WTC11 (cell line): ENCODE results near the gene SMAD5. TPM values are rescaled to one million over a fixed set of nuclear protein-coding genes. Genes with fewer than 3 reads are reported as not detected.

Experiments used
- ATAC-seq: fragments of 200-7000 bp; cut with Tn5 transposase; 2 replicates; pipeline ENCODE4 v1.10.0; 2021; ENCODE audit warnings: mild to moderate bottlenecking, moderate library complexity
- CTCF ChIA-PET: fragments of 300-600 bp; sonication (Branson Sonifier 250); formaldehyde crosslinking; loops from one replicate; lab custom pipeline; 2021; ENCODE audit warnings: antibody characterized with exemption; lab: Charles Lee
- POLR2A ChIA-PET: fragments of 350-600 bp; sonication (Branson Sonifier 250); formaldehyde crosslinking; loops from one replicate; lab custom pipeline; 2021; ENCODE audit warnings: antibody characterized with exemption; lab: Charles Lee
- DNase-seq: peaks from one replicate; pipeline ENCODE4 v3.0.0; 2021; ENCODE audit warnings: low spot score
- H3K27ac Mint-ChIP-seq: 2 replicates; pipeline ENCODE4 v1.8.0; 2021; ENCODE audit warnings: mixed read lengths
- H3K27me3 Mint-ChIP-seq: 2 replicates; pipeline ENCODE4 v1.8.0; 2021; ENCODE audit warnings: low read depth, mild to moderate bottlenecking, moderate library complexity, mixed read lengths
- H3K36me3 Mint-ChIP-seq: 2 replicates; pipeline ENCODE4 v1.8.0; 2021; ENCODE audit warnings: mixed read lengths
- H3K4me1 Mint-ChIP-seq: 2 replicates; pipeline ENCODE4 v1.8.0; 2022; ENCODE audit warnings: mixed read lengths
- H3K4me3 Mint-ChIP-seq: 2 replicates; pipeline ENCODE4 v1.8.0; 2021; ENCODE audit warnings: mild to moderate bottlenecking, moderate library complexity, mixed read lengths
- H3K9me3 Mint-ChIP-seq: 2 replicates; pipeline ENCODE4 v1.8.0; 2021; ENCODE audit warnings: mixed read lengths
- CBFB ChIP-seq: sonication (generic); formaldehyde crosslinking; IDR thresholded peaks from 2 replicates; pipeline ENCODE4 v1.8.1; 2022; ENCODE audit warnings: mild to moderate bottlenecking, low read depth, missing genetic modification reagents
- HMGA2 ChIP-seq: fragments of 250-450 bp; sonication (Bioruptor Pico); IDR thresholded peaks from 2 replicates; pipeline ENCODE4 v1.4.0; 2021; ENCODE audit warnings: mild to moderate bottlenecking, moderate library complexity
- IRF2 ChIP-seq: sonication (generic); formaldehyde crosslinking; IDR thresholded peaks from 2 replicates; pipeline ENCODE4 v1.8.0; 2022; ENCODE audit warnings: low read depth, missing genetic modification reagents, borderline replicate concordance
- KAT7 ChIP-seq: sonication (generic); formaldehyde crosslinking; IDR thresholded peaks from 2 replicates; pipeline ENCODE4 v1.8.1; 2023; ENCODE audit warnings: missing genetic modification reagents, mild to moderate bottlenecking, borderline replicate concordance
- MXD4 ChIP-seq: fragments of 250-450 bp; sonication (Bioruptor Pico); IDR thresholded peaks from 2 replicates; pipeline ENCODE4 v1.8.0; 2021; ENCODE audit warnings: mild to moderate bottlenecking, moderate library complexity, borderline replicate concordance
- NR2C2 ChIP-seq: sonication (generic); formaldehyde crosslinking; IDR thresholded peaks from 2 replicates; pipeline ENCODE4 v1.8.0; 2022; ENCODE audit warnings: mild to moderate bottlenecking, missing genetic modification reagents
- RORB ChIP-seq: fragments of 250-450 bp; sonication (Bioruptor Pico); IDR thresholded peaks from 2 replicates; pipeline ENCODE4 v1.9.0; 2021; ENCODE audit warnings: mild to moderate bottlenecking
- TEAD4 ChIP-seq: sonication (generic); formaldehyde crosslinking; IDR thresholded peaks from 2 replicates; pipeline ENCODE4 v1.8.0; 2022; ENCODE audit warnings: mild to moderate bottlenecking, missing genetic modification reagents
- ZNF219 ChIP-seq: sonication (generic); formaldehyde crosslinking; IDR thresholded peaks from 2 replicates; pipeline ENCODE4 v1.8.0; 2023; ENCODE audit warnings: missing genetic modification reagents, mild to moderate bottlenecking, borderline replicate concordance
- ZNF671 ChIP-seq: fragments of 250-450 bp; sonication (Bioruptor Pico); IDR thresholded peaks from 2 replicates; pipeline ENCODE4 v1.8.0; 2021; ENCODE audit warnings: mild to moderate bottlenecking
- total RNA-seq: library from RNA; stranded (reverse); gene quantifications from 3 replicates; pipeline ENCODE4 v1.2.3, GENCODE V29; 2021
- TF ChIP-seq, protein P1 (sequence below): sonication (generic); formaldehyde crosslinking; IDR thresholded peaks from 2 replicates; pipeline ENCODE4 v1.8.0; 2022; ENCODE audit warnings: mild to moderate bottlenecking, missing genetic modification reagents
- TF ChIP-seq, protein P2 (sequence below): fragments of 250-450 bp; sonication (Bioruptor Pico); IDR thresholded peaks from 2 replicates; pipeline ENCODE4 v1.9.0; 2021; ENCODE audit warnings: mild to moderate bottlenecking
- TF ChIP-seq, protein P3 (sequence below): fragments of 250-450 bp; sonication (Bioruptor Pico); conservative IDR thresholded peaks from 2 replicates; pipeline ENCODE4 v1.9.0; 2021; ENCODE audit warnings: mild to moderate bottlenecking
- TF ChIP-seq, protein P4 (sequence below): sonication (generic); formaldehyde crosslinking; IDR thresholded peaks from 2 replicates; pipeline ENCODE4 v1.8.0; 2022; ENCODE audit warnings: mild to moderate bottlenecking, missing genetic modification reagents
- TF ChIP-seq, protein P5 (sequence below): fragments of 250-450 bp; sonication (Bioruptor Pico); IDR thresholded peaks from 2 replicates; pipeline ENCODE4 v1.9.0; 2021; ENCODE audit warnings: mild to moderate bottlenecking
- TF ChIP-seq, protein P6 (sequence below): sonication (generic); formaldehyde crosslinking; IDR thresholded peaks from 2 replicates; pipeline ENCODE4 v1.8.0; 2022; ENCODE audit warnings: mild to moderate bottlenecking, missing genetic modification reagents
- TF ChIP-seq, protein P7 (sequence below): sonication (generic); formaldehyde crosslinking; IDR thresholded peaks from 2 replicates; pipeline ENCODE4 v1.8.0; 2023; ENCODE audit warnings: missing genetic modification reagents
- TF ChIP-seq, protein P8 (sequence below): fragments of 250-450 bp; sonication (Bioruptor Pico); IDR thresholded peaks from 2 replicates; pipeline ENCODE4 v1.9.0; 2021; ENCODE audit warnings: moderate library complexity, mild to moderate bottlenecking, inconsistent platforms, borderline replicate concordance

The SMAD5 gene
- total RNA-seq, 1 experiment from 2014 or later, result 65.2 TPM

DNA sequence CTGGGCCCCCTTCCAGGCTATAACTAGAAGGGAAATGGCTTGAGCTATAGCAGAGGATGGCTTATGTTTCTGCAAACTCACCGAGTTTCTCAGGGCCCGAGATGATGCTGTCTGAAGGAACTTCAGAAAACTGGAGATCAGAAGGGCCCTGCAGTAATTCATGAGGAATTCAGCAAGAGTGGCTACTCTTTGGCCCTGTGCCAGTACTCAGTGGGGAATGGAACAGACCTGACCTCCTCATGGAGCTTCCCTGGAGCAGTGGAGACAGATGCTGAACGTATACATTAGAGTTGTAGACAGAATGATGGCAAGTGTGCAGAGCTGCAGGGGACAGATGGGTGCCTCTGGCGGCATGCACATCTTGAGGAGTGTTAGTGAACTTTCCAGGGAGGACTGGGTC lies 77.6 kb downstream of the SMAD5 start:
- Mint-ChIP-seq H3K36me3 (peaks cover 3% of the 10 kb centered on the region; the same call in 1 of the 2 replicates), H3K4me1 (peaks cover 4% of the 10 kb centered on the region), H3K27me3 (peaks cover 77% of the 10 kb centered on the region), H3K27ac (no peak overlapping the region), H3K4me3 (no peak overlapping the region), H3K9me3 (peaks cover 7% of the 10 kb centered on the region; the same call in 1 of the 2 replicates)
- ATAC-seq, result no peak
- ChIA-PET CTCF (interaction anchor here (1.4 to 4.0 kb wide), 2 partner anchors 17 to 135 kb away, joined by 3 to 55 read pairs; partner anchors contain the start of gene SMIM32), POLR2A (no interaction called here)
- TF ChIP-seq CBFB (CRISPR knock-in tag), result no peak
- TF ChIP-seq, protein P1, sequence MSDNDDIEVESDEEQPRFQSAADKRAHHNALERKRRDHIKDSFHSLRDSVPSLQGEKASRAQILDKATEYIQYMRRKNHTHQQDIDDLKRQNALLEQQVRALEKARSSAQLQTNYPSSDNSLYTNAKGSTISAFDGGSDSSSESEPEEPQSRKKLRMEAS (CRISPR knock-in tag), result no peak
- no peak for TF ChIP-seq MXD4 (CRISPR knock-in tag)
- no peak for TF ChIP-seq TEAD4 (CRISPR knock-in tag)
- no peak for TF ChIP-seq ZNF671
- no peak for TF ChIP-seq RORB (CRISPR knock-in tag)
- TF ChIP-seq, protein P2, sequence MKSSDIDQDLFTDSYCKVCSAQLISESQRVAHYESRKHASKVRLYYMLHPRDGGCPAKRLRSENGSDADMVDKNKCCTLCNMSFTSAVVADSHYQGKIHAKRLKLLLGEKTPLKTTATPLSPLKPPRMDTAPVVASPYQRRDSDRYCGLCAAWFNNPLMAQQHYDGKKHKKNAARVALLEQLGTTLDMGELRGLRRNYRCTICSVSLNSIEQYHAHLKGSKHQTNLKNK (CRISPR knock-in tag), result no peak
- TF ChIP-seq, protein P3, sequence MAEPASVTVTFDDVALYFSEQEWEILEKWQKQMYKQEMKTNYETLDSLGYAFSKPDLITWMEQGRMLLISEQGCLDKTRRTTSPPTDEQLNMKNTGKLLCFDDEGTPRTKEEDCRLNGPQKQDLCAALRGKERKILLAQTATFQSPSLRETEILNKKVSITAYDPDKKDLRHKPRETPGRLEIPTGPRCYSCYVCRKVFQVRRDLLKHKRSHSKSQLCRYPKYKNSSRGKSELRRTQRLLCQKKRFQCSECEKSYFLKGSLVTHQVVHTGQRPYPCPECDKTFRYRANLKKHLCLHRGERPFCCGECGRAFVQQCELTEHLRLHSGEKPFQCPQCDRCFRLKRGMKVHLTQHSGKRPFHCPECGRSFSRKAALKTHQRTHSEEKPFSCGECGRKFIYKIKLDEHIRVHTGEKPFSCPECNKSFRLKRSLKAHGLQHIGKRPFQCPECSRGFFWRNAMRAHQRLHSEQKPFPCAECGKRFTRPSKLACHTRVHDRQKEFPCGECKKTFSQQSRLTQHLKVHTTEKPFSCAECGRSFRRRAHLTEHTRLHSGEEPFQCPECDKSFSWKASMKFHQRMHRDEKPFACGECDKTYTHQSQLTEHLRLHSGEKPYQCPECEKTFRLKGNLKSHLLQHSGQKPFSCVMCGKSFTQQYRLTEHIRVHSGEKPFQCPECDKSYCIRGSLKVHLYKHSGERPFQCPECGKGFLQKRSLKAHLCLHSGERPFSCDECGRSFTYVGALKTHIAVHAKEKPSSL (CRISPR knock-in tag), result no peak
- no peak for TF ChIP-seq IRF2 (CRISPR knock-in tag)
- TF ChIP-seq NR2C2, result no peak
- TF ChIP-seq, protein P4, sequence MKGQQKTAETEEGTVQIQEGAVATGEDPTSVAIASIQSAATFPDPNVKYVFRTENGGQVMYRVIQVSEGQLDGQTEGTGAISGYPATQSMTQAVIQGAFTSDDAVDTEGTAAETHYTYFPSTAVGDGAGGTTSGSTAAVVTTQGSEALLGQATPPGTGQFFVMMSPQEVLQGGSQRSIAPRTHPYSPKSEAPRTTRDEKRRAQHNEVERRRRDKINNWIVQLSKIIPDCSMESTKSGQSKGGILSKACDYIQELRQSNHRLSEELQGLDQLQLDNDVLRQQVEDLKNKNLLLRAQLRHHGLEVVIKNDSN, result no peak
- TF ChIP-seq, protein P5, sequence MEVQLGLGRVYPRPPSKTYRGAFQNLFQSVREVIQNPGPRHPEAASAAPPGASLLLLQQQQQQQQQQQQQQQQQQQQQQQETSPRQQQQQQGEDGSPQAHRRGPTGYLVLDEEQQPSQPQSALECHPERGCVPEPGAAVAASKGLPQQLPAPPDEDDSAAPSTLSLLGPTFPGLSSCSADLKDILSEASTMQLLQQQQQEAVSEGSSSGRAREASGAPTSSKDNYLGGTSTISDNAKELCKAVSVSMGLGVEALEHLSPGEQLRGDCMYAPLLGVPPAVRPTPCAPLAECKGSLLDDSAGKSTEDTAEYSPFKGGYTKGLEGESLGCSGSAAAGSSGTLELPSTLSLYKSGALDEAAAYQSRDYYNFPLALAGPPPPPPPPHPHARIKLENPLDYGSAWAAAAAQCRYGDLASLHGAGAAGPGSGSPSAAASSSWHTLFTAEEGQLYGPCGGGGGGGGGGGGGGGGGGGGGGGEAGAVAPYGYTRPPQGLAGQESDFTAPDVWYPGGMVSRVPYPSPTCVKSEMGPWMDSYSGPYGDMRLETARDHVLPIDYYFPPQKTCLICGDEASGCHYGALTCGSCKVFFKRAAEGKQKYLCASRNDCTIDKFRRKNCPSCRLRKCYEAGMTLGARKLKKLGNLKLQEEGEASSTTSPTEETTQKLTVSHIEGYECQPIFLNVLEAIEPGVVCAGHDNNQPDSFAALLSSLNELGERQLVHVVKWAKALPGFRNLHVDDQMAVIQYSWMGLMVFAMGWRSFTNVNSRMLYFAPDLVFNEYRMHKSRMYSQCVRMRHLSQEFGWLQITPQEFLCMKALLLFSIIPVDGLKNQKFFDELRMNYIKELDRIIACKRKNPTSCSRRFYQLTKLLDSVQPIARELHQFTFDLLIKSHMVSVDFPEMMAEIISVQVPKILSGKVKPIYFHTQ (CRISPR knock-in tag), result no peak
- no peak for TF ChIP-seq KAT7 (CRISPR knock-in tag)
- TF ChIP-seq, protein P6, sequence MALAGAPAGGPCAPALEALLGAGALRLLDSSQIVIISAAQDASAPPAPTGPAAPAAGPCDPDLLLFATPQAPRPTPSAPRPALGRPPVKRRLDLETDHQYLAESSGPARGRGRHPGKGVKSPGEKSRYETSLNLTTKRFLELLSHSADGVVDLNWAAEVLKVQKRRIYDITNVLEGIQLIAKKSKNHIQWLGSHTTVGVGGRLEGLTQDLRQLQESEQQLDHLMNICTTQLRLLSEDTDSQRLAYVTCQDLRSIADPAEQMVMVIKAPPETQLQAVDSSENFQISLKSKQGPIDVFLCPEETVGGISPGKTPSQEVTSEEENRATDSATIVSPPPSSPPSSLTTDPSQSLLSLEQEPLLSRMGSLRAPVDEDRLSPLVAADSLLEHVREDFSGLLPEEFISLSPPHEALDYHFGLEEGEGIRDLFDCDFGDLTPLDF, result no peak
- no peak for TF ChIP-seq HMGA2
- no peak for TF ChIP-seq ZNF219 (CRISPR knock-in tag)
- TF ChIP-seq, protein P7, sequence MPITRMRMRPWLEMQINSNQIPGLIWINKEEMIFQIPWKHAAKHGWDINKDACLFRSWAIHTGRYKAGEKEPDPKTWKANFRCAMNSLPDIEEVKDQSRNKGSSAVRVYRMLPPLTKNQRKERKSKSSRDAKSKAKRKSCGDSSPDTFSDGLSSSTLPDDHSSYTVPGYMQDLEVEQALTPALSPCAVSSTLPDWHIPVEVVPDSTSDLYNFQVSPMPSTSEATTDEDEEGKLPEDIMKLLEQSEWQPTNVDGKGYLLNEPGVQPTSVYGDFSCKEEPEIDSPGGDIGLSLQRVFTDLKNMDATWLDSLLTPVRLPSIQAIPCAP (CRISPR knock-in tag), result no peak
- TF ChIP-seq, protein P8, sequence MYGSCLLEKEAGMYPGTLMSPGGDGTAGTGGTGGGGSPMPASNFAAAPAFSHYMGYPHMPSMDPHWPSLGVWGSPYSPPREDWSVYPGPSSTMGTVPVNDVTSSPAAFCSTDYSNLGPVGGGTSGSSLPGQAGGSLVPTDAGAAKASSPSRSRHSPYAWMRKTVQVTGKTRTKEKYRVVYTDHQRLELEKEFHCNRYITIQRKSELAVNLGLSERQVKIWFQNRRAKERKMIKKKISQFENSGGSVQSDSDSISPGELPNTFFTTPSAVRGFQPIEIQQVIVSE (CRISPR knock-in tag), result no peak
- no peak for DNase-seq
